HG02852 (cell line): ENCODE results near the gene KIF21A.
"Not testable (repeated sequence)": the region's sequence is repeated elsewhere in the genome, so short reads cannot be mapped to it uniquely, and the experiment has no call there.

Source experiments
- ATAC-seq: cut with Tn5 transposase; IDR thresholded peaks from one replicate; pipeline ENCODE4 v1.9.1; 2021; ENCODE audit warnings: mild to moderate bottlenecking, moderate library complexity; ENCODE audit not compliant: unreplicated experiment

KIF21A gene

DNA sequence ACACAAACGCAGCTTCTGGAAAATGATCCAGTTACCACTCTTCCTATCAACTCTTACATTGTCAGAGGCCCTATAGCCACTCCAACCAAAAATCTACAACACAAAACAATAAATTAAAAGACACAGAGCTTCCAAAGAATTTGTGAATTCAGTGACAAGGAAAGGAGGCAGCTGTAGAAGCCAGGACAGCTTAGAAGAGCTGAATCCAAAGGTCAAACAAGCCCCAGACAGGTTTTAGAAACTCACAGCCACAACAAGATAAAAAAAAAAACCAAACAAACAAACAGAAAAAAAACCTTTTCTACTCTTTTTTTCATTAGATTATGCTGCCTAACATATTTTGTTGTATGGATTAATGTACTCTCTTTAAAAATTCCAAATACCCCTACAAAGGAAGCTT is 94.4 kb downstream of the KIF21A start:
- no peak for ATAC-seq

DNA sequence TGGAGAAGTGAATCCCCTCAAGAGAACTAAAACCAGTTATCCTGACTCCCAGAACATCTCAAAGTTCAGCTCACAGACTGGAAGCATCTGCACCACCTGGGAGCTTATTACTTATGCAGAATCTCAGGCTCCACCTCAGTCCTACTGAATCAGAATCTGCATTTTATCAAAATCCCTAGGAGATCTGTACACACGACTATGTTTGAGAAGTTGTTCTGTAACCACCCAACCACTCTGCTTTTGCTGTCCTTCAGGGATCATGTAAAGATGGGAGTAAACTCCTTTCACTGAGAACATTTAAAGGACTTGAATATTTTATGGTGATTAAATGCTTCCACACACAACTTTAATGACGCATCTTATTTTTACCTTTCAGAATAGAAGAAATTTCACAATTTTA is 98.0 kb downstream of the KIF21A start:
- no peak for ATAC-seq

DNA sequence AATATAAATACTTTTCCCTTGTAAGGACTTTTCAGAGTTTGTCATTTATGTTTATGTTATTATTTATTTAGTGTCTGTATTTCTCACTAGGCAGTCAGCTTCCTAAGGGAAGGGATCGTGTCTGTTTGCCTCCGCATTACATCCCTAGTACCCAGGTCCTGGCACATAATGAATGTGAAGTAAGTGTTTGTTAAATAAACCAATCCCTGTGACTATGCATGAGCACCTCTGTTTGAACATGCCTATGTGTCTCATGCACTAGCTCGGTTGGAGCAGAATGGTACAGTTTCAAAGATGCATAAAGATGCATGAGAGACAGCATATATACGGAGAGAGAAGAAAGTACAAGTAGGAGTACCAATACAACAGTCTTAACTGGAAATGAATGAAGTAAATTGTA is 99.3 kb downstream of the KIF21A start:
- no peak for ATAC-seq

DNA sequence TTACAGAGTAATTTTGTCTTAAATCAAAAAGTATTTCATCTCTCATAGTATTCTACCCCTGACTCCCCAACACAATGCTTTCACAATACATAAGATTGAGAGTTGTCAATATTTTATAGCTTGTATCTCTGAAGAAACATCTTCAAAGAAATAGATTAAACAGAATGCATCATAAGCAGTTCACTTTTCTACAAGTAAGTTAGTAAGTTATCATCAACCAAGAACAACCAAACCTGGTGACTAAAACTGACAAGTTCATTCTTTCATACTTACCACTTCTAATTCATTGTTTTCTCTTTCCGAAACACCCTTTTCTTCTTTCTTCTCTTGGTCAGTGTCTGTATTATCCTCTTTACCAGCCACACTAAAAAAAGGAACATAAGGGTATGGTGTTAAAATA is 101.2 kb downstream of the KIF21A start:
- no peak for ATAC-seq

DNA sequence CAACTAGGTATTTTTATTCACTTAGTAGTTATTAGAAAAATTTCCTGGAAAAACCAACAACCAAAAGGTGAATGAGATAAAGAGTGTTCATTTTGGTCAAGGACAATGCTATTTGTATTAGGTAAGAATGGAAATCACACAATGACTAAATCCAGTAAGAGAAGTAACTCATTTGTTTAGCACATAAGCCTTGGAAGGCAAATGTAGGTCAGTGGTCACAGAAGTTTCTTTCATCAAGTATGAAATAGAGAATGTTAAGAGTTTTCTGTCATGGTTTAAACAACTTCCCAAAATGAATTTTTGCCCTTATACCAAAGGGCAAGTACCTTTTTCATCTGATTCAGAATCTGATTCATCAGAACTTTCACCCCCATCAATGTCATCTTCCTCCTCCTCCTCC is 101.7 kb downstream of the KIF21A start:
- peak; percentile 91 for ATAC-seq

DNA sequence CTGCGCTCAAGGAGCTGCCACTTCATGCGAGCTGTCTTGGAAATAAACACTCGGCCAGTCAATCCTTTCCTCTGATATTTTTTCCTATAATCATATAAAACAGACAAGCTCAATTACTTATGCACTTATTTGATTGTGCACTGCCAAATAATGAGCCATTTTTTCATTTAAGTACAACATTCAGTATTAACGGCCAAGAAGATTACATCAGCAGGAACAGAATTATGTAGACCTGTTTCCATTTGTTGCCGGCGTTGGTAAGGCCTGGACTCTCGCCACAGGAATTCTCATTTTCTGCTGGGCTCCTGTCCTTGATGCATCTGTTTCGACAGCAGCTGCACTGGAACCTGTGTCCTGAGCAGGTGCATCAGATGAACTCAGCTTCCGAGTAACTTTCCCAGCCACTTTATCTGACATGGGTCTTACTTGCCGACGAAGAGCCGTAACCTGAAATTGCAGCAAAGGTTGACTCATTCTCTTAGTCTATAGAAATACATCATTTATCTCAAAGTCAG is 110.2 kb downstream of the KIF21A start:
- no peak for ATAC-seq

DNA sequence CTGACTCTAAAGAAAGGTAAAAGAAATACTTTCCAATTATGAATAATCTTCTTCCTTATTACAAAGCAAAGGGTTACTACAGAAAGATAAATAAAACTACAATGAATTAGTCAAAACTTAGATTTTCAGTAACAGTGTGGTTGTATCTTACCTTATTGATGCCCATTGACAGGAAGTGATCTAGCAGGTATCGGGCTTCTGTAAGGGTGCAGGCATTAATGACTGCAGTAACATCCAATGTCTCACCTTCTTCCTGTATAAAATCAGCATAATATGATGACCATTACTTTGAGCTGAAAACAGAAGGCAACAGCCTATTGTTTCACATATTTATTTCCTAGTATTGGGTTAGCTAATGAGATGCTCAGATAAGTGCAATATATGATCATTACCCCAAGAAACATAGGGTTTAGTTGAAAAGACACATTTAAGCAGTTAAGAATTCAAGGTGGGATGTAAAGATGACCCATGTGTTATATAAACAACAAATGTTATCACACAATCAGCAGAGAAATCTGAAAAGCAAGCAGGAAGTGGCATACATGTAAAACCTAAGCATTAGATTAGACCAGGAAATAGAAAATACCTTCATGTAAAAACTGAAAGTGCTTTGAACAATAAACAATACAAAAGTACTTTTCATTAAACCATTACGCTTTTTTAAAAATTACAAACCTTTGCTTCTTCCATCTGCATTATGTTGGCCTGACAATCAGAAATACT is 111.2 kb downstream of the KIF21A start:
- ATAC-seq: no peak

DNA sequence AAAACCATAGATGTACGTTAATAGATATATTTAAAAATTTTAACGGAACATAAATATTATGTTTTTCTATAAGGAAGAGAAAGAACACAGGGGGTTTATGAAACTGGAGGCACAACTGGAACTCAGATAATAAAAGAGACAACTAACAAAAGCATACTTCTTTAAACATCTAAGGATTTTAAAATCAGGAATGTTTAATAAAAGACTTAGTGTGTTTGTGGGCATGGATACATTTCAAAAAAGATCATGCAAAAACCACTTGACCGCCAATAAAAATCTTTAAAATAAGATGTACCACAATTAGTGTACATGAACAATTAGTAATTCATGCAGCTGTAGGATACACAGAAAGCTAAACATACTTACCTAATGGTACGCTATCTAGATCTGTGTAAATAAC is 113.0 kb downstream of the KIF21A start:
- no peak for ATAC-seq

DNA sequence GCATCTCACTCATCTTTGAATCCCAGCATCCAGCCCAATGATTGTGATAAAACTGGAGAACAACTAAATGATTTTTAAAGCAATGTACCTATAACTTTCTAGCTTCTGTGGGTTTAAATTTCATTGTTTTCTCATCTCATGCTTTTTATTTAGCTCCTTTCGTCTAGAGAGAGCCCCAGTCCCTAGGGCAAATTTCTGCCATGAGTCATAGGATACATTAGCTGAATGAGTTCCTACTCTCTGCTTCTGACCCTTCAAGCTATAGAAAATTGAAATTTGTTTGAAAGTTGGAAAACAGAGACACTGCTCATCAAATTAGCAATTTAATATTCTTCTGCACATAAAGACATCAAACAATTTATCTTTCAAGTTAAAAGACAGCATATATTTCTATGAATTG is 113.9 kb downstream of the KIF21A start:
- no peak for ATAC-seq

DNA sequence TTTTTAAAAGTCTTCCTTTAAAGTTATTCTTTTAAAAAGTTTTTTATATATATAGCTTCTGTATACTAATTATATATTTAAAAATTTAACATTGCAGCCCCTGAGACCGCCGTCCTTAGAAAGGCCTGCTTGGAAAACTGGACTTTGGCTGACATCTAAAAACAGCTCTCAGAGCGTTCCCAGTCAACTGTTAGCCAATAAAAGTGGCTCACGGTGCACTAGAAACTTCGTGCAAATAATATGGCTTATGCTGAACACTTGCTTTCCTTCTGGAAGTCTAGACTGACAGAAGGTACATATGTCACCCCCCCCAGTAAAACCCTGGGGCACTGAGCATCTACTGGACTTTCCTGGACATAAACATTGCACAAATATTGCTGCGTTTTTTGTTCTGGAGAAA is 115.0 kb downstream of the KIF21A start:
- no peak for ATAC-seq

DNA sequence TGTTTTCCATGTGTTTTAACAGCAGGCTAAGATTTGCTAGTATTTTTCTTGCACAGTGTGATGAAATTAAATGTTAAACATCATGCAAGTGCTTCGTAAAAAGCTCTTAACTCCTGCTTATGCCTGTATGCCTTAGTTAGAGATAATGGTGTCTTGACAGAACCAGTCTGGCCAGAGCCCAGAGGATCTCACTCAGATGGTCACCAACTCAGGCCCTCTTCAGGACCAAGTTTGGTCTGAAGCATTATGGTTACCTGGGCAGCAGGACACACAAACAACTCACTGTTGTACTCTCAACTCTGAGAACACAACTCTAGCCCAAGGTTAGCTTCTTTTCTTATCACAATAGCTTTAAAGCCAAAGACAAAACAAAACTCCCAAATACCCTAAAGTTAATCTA is 115.4 kb downstream of the KIF21A start:
- no peak for ATAC-seq

DNA sequence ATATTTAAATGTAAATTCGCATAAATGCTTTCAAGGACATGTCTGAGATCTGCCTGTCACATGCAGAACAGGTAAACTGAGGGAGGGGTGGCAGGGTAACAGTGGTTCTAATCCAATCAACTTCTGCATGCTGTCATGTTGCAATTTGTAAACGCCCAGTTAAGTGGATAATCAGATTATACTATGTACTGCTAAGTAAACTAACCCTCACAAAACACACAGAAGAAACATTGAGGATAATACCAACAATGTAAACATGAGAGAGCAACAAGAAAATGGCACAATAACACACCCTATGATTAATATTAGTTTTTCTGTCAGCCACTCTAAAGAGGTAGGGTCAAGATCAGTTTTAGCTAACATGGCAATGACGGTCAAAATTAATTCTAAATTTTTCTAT is 123.7 kb downstream of the KIF21A start:
- ATAC-seq: no peak

DNA sequence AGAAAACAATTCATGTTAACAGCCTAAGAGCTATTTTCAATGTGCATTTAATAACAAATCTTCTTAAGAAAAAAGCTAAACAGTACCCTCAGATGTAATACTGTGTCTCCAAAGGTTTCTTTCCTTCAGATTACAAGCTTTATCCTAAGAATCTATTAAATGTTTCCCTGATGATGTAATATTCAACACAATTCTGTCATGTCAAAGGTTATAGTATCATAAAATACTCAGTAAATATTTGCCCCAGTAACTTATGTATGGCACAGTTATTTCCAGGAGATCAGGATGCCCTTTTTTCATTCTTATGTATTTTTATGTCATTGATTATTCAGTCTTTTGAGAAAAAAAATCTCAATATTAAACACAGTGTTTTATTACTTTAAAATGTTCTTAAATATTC is 128.4 kb downstream of the KIF21A start:
- no peak for ATAC-seq

DNA sequence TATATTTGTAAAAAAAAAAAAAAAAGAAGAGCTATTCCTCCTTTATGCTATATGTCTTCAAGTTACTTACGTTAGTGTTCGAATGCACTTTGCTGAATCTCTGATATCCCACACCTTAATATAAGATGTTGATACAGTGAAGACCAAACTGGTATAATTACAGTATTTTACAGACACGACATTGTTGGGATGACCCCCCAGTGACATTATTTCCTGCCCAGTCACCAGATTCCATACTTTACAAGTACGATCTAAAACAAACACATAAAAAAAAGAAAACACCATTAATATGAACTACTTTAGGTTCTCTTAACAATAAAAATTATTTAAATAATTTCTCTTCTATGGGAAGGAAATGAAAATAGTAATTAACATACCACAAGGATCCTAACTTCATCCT is 133.4 kb downstream of the KIF21A start:
- ATAC-seq: no peak

DNA sequence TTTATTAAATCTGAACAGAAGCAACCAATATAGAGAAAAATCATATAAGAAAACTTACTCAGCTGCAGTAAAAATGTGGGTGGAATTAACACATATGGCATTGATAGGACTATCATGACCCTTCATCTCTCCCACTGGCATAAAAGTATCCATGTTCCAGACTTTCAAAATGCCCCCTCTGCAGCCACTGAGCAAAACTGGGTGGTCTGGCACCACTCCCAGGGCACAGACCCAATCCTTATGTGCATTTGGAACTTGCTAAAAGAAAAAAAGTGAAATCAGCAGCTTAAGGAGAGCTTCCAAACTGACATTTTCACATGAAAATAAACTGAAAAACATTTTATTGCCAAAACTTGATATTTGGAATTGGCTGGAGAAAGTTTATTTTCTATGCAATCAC is 141.5 kb downstream of the KIF21A start:
- ATAC-seq: no peak

DNA sequence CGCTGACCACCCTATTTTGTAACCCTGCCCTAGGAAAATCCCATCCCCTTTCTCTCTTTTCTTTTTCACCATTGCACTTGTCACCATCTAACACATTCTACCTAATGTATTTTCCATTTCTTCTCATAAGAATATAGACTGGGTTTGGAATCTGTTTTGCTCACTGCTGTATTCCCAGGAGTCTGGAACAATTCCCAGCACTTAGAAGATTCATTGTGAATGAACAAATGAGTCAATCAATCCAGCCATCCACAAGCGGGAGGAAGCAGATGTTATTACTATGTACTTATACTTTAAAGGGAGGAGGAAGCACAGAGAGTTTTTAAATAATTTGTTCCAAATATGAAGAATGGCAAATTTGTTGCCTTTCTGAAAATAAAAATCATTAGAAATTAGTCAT is 142.1 kb downstream of the KIF21A start:
- no peak for ATAC-seq

DNA sequence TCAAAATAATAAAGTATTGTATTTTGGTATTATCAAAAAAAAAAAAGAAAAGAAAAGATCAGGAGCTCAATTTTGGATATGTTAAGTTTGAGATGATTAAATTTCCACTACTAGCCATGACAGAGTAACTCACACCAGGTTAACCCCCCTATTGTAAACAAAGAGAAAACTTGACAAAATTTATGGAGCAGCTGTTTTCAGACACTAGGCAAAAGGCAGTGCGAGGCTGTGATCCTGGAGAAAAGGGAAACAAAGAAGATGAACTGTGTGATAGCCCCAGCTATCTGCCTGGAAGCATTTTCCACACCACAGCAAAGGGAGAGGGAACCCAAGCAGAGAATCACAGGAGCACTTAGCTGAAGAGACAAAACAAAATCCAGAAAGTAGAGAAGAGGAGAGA is 145.0 kb downstream of the KIF21A start:
- ATAC-seq: no peak

DNA sequence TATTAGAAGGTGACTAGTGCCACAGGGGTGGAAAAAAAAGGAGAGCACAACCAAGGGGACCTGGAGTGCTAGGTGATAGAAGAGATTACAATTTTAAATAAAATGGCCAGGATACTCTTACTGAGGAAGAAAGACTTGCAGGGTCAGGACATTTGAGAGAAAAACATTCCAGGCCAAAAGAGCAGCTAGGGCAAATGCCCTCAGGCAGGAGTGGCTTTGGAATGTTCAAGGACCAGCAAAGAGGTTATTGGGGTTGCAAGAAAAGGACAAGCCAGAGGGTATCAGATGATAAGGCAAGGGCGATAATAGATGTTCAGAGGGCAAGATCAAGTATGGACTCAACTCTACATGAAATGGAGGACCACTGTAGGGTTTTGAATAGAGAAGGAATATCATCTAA is 146.4 kb downstream of the KIF21A start:
- ATAC-seq: no peak

DNA sequence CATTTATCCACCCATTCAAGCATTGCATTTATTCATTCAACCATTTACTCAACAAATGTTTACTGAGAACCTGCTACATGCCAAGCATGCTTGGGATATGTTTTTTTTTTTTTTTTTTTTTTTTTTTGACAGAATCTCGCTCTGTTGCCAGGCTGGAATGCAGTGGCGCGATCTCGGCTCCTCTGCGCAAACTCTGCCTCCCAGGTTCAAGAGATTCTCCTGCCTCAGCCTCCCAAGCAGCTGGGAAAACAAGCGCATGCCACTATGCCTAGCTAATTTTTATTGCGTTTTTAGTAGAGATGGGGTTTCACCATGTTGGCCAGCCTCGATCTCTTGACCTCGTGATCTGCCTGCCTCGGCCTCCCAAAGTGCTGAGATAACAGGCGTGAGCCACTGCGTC is 147.3 kb downstream of the KIF21A start:
- ATAC-seq: not testable (repeated sequence)

DNA sequence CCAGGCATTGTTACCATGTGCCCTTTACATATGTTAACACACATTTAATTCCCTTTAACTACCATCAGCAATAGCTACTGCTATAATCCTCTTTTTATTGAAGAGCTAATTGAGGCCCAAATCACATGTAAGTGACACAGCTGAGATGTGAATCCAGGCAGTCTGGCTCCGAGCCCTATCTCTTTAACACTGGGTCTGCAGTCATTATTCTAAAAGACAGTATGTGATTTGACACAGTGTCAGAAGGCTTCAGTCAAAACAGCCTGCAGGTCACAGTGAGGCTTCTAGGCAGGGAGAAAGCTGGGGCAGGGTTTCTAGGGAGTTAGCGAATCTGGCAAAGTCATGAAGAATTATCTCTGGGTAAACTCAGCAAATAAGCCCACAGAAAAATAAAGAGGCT is 148.2 kb downstream of the KIF21A start:
- no peak for ATAC-seq

DNA sequence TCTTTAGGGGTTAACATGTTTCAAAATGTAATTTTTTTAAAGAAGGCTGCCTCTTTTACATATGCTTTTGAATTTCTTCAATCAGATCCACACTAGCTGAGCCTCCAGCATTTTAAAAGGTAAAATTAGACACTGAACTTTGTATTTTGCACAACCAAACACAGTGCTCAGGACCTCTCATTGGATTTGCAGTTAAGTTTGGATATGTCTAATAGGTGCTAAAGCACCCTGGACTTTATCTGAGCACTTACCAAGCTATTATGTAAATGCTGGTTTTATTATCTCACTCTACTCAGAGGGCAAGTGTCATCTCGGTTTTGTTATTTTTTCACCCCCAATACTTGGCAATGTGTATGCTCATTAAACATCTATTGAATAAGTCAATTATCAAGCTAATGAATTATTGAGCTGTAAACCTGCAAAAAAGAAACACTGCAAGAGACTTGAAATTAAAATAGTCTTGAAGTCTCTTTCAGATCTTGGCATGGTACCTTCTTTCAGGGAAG is 150.7 kb downstream of the KIF21A start:
- no peak for ATAC-seq

DNA sequence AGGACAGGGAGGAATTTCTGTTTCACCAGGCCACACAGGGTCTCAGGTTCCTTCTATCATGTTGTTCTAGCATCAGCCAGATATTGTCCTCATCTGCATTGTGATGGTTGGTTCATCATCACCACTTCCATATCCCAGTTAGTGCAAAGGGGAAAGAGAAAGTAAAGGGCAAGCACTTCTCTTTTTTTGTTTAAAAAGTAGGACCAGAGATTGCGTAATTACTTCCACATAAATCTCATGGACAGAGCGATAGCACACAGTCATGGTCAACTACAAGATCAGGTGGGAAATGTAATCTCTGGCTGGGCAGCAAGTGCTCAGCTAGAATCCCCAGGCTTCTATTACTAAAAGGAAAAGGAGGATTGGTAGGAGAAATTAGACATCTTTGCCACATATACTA is 155.1 kb downstream of the KIF21A start:
- no peak for ATAC-seq

DNA sequence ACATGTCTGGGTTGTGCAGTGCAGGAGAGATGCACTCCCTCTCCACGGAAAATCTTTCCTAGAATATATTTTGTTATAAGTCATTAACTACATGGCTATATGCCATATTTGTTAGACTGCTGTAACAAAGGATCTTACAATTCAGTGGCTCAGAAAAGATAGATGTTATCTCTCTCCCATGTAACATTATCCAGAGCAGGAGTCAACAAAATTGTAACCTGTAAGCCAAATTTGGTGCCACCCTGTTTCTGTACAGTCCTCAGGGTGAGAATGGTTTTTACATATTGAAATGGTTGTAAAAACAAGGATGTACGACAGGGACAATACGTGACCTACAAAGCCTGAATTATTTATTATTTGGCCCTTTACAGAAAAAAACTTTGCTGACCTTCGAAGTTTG is 155.5 kb downstream of the KIF21A start:
- ATAC-seq: no peak
